NCI-H187 (cell line): ENCODE results near the gene ARHGEF7.

Experiments
- DNase-seq, 2 experiments: peaks; one replicate each; lab custom pipeline; 2025; lab: John Stamatoyannopoulos, UW

ARHGEF7 gene

GRCh38 chr13:111225810-111226546 lies 110.9 kb downstream of the ARHGEF7 start:
- no peak for DNase-seq

- no peak for DNase-seq
Observed at GRCh38 chr13:111227405-111227804, 112.3 kb downstream of the ARHGEF7 start.

- DNase-seq, result peak in 1 of 2 experiments; percentile 55
Observed at GRCh38 chr13:111228262-111229144, 113.4 kb downstream of the ARHGEF7 start.

- DNase-seq, result no peak
Observed at GRCh38 chr13:111230385-111230930, 115.3 kb downstream of the ARHGEF7 start.

GRCh38 chr13:111232191-111232590 lies 117.1 kb downstream of the ARHGEF7 start:
- DNase-seq, result no peak

- DNase-seq, result no peak
Observed at GRCh38 chr13:111233080-111233479, 118.0 kb downstream of the ARHGEF7 start.

- DNase-seq, result no peak
Observed at GRCh38 chr13:111239764-111240670, 124.9 kb downstream of the ARHGEF7 start.

- no peak for DNase-seq
Observed at GRCh38 chr13:111241006-111241755, 126.1 kb downstream of the ARHGEF7 start.

- DNase-seq, result no peak
Observed at GRCh38 chr13:111241862-111242261, 126.8 kb downstream of the ARHGEF7 start.

GRCh38 chr13:111242585-111242984 lies 127.5 kb downstream of the ARHGEF7 start:
- DNase-seq, result no peak

- no peak for DNase-seq
Observed at GRCh38 chr13:111243981-111244380, 128.9 kb downstream of the ARHGEF7 start.

GRCh38 chr13:111245576-111246384 lies 130.7 kb downstream of the ARHGEF7 start:
- DNase-seq, result no peak

GRCh38 chr13:111247552-111247951 lies 132.4 kb downstream of the ARHGEF7 start:
- no peak for DNase-seq

- no peak for DNase-seq
Observed at GRCh38 chr13:111248822-111249221, 133.7 kb downstream of the ARHGEF7 start.

- DNase-seq, result no peak
Observed at GRCh38 chr13:111249637-111250360, 134.7 kb downstream of the ARHGEF7 start.

GRCh38 chr13:111251646-111252445 lies 136.7 kb downstream of the ARHGEF7 start:
- DNase-seq, result peak in 1 of 2 experiments; percentile 18

- no peak for DNase-seq
Observed at GRCh38 chr13:111252446-111253364, 137.6 kb downstream of the ARHGEF7 start.
